LNCAP (cell line): ENCODE data around the gene CTTN.

Experiments used
- CTCF ChIP-seq: fragments of 450-650 bp; IDR thresholded peaks from 2 replicates; pipeline ENCODE4 v1.5.1; 2017; ENCODE audit warnings: mild to moderate bottlenecking

Gene CTTN

DNA sequence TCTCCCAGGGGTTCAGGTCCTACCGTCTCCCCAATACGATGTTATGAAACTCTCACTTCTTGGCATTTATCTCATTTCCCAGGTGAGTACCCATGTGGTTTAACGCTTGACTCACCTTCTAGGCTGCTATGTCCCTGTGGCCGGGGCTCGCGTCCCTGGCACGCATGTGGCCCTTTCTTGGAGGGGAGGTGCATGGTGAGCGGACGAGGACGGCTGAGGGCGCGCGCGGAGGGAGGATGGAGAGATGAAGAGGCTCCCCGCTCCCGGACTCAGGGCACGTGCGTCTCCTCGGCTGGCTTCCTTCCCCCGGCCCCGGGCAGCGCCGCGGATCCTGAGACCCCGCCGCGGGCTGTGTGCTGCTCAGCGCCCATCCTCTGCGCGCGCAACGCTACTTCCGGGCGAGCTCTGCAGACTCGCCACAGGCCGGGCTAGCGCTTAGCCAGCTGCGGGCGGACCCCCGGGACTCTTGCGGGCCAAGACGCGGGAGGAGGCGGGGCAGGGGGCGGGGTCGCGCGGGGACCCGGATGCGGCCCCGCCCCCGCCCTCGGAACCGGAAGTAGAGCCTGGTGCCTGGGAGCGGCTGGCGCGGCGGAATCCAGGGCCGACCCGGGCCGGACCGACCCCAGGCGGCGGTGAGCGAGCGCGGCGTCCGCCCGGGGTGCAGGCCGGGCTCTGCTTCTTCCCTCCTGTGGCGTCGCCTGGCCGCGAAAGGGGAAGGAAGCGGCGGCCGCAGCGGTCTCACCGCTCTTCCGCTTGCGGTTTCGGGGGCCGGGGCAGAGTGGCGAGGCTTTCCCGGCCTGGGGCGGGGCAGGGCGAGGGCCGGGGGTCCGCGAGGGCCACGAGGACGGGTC lies at the start of gene CTTN:
Gene CTTN (plus strand): TSS at position 547 of the 851 bp plus-strand sequence. CDS start 8,769 bp downstream, outside the sequence.
- no peak for TF ChIP-seq CTCF

GRCh38 chr11:70348608-70349007 lies 49.7 kb upstream of the CTTN start:
- TF ChIP-seq CTCF = no peak

GRCh38 chr11:70351646-70352045 lies 46.7 kb upstream of the CTTN start:
- TF ChIP-seq CTCF = no peak

- no peak for TF ChIP-seq CTCF
These were observed 46.2 kb upstream of the CTTN start for GRCh38 chr11:70352100-70352499.

GRCh38 chr11:70352601-70353000 lies 45.7 kb upstream of the CTTN start:
- TF ChIP-seq CTCF = no peak

GRCh38 chr11:70353329-70353728 lies 45.0 kb upstream of the CTTN start:
- TF ChIP-seq CTCF = no peak

- TF ChIP-seq CTCF = no peak
These were observed 44.3 kb upstream of the CTTN start for GRCh38 chr11:70353900-70354568.
